Effector memory CD4-positive, alpha-beta T cell (primary cell): ENCODE results near the gene DCTN2.

Experiments
- DNase-seq, 3 donors: peaks; one replicate each; pipeline ENCODE4 v3.0.0-alpha.2; 2020
- H3K27ac ChIP-seq: 2 replicates; pipeline ENCODE4 v1.7.0; 2013; ENCODE audit warnings: mild to moderate bottlenecking, low read length, moderate library complexity; ENCODE audit not compliant: insufficient read depth, poor library complexity, severe bottlenecking
- H3K27me3 ChIP-seq: replicated peaks from 2 replicates; pipeline ENCODE4 v1.7.0; 2013; ENCODE audit warnings: mild to moderate bottlenecking, low read length; ENCODE audit not compliant: insufficient read depth, control insufficient read depth, poor library complexity, severe bottlenecking
- H3K36me3 ChIP-seq: 2 replicates; pipeline ENCODE4 v1.7.0; 2013; ENCODE audit warnings: mild to moderate bottlenecking, low read length, moderate library complexity; ENCODE audit not compliant: control insufficient read depth, insufficient read depth
- H3K4me1 ChIP-seq: 2 replicates; pipeline ENCODE4 v1.7.0; 2013; ENCODE audit warnings: low read length, mild to moderate bottlenecking; ENCODE audit not compliant: control insufficient read depth, insufficient read depth, poor library complexity, severe bottlenecking
- H3K4me3 ChIP-seq: 2 replicates; pipeline ENCODE4 v1.7.0; 2013; ENCODE audit warnings: low read length, low read depth, mild to moderate bottlenecking; ENCODE audit not compliant: insufficient read depth, poor library complexity, severe bottlenecking
- H3K9me3 ChIP-seq: 2 replicates; pipeline ENCODE4 v1.7.0; 2013; ENCODE audit warnings: mild to moderate bottlenecking, low read length, moderate library complexity; ENCODE audit not compliant: control insufficient read depth

Gene DCTN2

DNA sequence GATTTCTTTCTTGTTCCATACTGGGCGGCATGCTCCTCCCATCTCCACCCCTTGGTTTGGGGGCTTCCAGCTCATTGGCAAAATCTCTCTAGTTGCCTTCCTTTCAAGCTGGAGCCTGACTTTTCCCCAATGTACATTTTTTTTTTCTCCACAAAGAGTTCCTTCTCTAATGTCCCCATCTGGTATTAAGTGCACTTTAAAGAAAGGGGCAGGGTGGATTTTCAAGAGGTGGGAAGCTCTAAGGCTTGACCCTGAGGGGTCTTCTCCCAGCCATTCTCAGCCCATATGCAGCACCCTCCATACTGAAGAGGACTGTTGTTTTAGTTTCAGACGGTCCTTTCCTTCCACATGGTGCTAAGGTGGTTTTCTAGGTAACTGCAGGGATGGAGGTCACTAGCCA, 38.2 kb upstream of the DCTN2 start:
- H3K27me3 ChIP-seq: no peaks in the 10 kb centered on the region
- H3K27ac ChIP-seq: no peak overlapping the region
- H3K9me3 ChIP-seq: no peaks in the 10 kb centered on the region
- no peak for DNase-seq
- no peak overlapping the region for H3K4me3 ChIP-seq
- no peaks in the 10 kb centered on the region for H3K4me1 ChIP-seq
- H3K36me3 ChIP-seq: no peaks in the 10 kb centered on the region

DNA sequence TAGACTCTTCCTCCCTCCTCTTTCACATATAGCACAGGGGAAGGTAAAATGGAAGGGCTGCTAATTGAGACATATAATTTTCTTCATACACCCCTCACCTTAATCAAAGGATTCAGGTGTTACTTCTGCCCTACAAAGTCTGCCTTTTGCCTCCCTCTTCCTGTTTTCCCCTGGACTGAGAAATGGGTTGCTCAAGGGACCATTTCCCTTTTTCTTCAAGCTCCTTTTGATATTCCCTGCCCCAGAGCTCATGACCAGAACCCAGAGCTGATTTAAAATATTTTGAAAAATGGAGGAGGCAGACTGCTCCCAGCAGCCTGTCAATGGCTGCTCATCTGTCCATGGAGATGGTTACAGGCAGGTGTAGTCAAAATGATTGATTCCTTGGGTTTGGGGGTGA, 37.7 kb upstream of the DCTN2 start:
- no peaks in the 10 kb centered on the region for H3K27me3 ChIP-seq
- no peak for DNase-seq
- no peaks in the 10 kb centered on the region for H3K4me1 ChIP-seq
- no peaks in the 10 kb centered on the region for H3K36me3 ChIP-seq
- H3K9me3 ChIP-seq: no peaks in the 10 kb centered on the region
- no peak overlapping the region for H3K4me3 ChIP-seq
- H3K27ac ChIP-seq: no peak overlapping the region

DNA sequence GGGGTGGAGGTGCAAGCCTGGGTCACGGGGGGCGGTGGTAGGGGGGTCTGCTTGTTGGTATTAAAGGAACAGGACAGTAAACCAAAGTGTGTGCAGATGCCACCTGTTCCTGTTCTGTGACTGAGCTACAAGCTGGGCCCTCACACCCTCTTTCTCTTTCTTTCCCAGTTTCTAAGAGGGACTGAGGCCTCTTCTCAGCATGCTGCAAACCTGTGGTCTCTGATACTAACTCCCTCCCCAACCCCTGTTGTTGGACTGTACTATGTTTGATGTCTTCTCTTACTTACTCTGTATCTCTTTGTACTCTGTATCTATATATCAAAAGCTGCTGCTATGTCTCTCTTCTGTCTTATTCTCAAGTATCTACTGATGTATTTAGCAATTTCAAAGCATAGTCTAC, 37.1 kb upstream of the DCTN2 start:
- Histone ChIP-seq H3K4me3 (no peak overlapping the region), H3K9me3 (no peaks in the 10 kb centered on the region), H3K4me1 (no peaks in the 10 kb centered on the region), H3K27ac (no peak overlapping the region), H3K27me3 (no peaks in the 10 kb centered on the region), H3K36me3 (no peaks in the 10 kb centered on the region)
- no peak for DNase-seq

DNA sequence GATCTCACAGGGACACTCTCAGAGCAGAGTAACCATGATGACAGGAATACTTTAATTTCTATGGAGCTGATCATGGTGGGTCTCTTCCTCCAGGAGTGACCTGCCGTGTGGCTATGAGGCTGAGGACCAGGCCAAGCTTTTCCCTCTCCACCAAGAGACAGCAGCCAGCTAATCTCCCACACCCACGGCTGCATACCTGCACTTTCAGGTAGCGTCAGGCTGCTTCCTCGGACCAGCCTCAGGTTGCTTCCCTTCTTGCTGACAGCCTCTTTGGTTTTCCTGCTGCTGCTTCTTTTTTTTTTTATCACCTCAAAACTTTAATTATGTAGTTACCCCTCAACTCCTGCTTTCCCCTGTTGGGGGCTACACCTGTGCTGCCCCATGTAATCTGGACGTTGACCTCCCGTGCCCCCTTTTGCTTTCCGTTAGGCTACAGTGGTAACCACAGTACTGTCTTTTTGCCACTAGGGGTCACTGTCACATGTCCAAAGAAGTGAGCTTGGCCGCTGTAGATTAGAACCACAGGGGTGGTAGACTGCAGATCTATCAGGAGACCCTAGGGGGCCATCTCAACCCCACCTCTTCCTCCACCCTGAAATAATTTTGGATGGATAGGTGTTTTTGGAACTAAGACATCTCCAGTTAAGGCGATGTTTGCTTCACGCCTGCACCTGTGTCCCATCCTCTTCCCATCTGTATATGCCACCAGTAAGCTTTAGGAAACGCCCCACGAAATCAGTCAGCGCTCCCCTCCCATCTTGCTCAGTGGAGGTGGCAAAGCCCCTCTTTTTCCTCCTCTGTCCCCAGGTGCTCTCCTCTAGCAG, 36.2 kb upstream of the DCTN2 start:
- Histone ChIP-seq H3K27me3 (no peaks in the 10 kb centered on the region), H3K9me3 (no peaks in the 10 kb centered on the region), H3K4me1 (no peaks in the 10 kb centered on the region), H3K36me3 (no peaks in the 10 kb centered on the region), H3K4me3 (no peak overlapping the region), H3K27ac (no peak overlapping the region)
- peak; percentile 39 to 58 (median 49) for DNase-seq

DNA sequence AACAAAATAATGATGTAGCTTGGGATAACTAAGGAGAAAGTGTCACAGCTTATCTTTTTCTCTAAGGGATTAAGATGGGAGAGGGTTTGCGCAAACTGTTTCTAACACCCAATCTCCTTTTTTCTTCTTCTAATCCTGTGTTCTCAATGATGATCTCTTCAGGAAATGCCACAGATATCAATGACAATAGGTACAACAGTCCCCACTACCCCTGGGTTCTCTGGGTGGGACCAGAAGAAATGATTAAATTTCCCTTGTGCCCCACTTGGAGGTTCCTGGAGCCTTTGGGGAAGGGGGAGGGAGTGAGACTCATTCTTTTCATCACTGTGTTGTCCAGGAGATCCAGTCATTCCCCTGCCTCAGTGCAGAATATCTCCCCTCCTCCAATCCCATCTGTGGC, 35.4 kb upstream of the DCTN2 start:
- H3K4me3 ChIP-seq: no peak overlapping the region
- no peaks in the 10 kb centered on the region for H3K9me3 ChIP-seq
- no peaks in the 10 kb centered on the region for H3K36me3 ChIP-seq
- no peak for DNase-seq
- no peaks in the 10 kb centered on the region for H3K27me3 ChIP-seq
- H3K27ac ChIP-seq: no peak overlapping the region
- no peaks in the 10 kb centered on the region for H3K4me1 ChIP-seq

DNA sequence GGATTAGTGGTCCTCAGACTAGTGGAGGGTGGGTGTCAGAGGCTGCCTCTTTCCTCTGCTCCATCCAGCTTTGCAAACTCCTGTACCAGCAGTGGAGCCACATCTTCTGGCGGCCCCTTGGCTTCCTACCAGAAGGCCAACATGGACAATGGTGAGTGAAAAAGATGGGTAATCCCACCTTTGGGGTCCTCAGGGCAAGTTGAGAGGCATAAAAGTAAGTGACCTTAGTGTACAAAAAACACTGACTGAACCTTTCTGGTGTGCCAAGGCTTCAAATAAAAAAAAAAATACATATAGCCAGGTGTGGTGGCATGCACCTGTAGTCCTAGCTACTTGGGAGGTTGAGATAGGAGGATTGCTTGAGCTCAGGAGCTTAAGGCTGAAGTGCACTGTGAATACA, 34.8 kb upstream of the DCTN2 start:
- Histone ChIP-seq H3K27me3 (no peaks in the 10 kb centered on the region), H3K4me1 (no peaks in the 10 kb centered on the region), H3K9me3 (no peaks in the 10 kb centered on the region), H3K36me3 (no peaks in the 10 kb centered on the region), H3K4me3 (no peak overlapping the region), H3K27ac (no peak overlapping the region)
- no peak for DNase-seq

DNA sequence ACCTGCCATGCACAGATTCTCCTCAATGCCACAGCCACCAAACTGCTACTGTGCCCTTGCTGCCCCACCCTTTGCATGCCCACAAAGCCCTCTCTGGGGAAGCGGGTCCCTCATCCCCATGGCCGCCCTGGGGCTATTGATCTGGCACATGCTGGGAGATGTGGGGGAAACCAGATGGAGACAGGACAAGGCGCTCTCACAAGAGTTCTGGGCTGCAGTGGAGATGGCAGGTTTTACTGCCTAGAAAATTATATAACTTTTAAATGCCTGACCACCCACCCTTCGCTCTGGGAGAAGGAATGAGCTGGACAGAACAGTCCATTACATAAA, 33.4 kb upstream of the DCTN2 start:
- no peak overlapping the region for H3K4me3 ChIP-seq
- DNase-seq: no peak
- no peak overlapping the region for H3K27ac ChIP-seq
- no peaks in the 10 kb centered on the region for H3K36me3 ChIP-seq
- H3K4me1 ChIP-seq: no peaks in the 10 kb centered on the region
- H3K27me3 ChIP-seq: no peaks in the 10 kb centered on the region
- no peaks in the 10 kb centered on the region for H3K9me3 ChIP-seq

DNA sequence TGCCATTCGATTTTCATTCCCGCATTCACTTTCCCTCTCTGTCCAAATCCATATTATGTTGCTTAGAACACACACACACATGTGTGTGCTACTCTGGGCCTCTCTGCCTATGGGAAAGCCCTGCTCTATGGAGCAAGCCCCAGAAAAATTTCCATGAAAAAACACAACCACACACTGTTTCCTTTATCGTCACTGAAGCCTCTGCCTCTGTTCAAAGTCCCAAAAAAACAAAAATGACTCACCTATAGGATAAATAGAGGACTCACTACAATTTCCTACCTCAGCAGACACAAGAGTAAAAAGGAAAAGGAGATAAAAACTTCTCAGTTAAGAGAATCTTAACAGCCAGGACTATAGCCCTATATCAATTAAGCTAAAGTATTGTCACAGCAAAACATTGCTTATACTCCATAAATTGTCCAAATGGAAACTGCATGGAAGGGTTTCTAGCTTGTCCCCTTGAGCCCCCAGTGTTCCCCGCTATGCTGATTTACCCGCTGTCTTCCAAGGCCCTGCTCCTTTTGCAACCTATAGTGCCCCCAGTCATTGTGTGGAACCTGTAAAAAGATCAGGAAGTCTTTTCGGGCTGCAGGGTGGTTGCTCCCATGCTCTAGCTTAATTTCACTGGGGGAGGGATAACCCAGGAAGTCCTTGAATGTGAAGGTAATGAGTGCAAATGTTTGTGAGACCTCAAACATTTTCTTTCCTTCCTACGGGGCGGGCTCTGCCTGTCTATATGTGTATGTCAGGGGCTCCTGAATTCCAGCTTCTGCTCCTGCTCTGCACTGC, 32.9 kb upstream of the DCTN2 start:
- Histone ChIP-seq H3K9me3 (no peaks in the 10 kb centered on the region), H3K36me3 (no peaks in the 10 kb centered on the region), H3K4me3 (no peak overlapping the region), H3K4me1 (no peaks in the 10 kb centered on the region), H3K27ac (no peak overlapping the region), H3K27me3 (no peaks in the 10 kb centered on the region)
- DNase-seq: no peak

DNA sequence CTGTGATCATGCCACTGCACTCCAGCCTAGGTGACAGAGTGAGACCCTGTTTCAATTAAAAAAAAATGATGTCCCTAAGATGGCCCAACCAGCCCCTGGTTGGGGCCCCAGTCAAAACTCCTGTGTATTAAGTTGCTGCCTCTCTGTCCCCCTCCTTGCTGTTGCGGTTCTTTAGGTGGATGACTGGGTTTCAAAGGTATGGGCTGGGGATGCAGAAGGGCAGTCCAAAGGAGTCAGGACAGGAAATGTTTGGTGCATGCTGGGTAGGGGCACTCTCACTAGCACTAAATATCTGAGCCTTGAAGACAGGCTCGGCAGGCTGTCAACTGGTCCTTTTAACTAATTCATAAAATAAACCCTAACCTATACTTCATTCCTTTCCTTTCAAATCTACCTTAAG, 32.0 kb upstream of the DCTN2 start:
- Histone ChIP-seq H3K27ac (no peak overlapping the region), H3K4me1 (no peaks in the 10 kb centered on the region), H3K9me3 (no peaks in the 10 kb centered on the region), H3K36me3 (no peaks in the 10 kb centered on the region), H3K4me3 (no peak overlapping the region), H3K27me3 (no peaks in the 10 kb centered on the region)
- no peak for DNase-seq

DNA sequence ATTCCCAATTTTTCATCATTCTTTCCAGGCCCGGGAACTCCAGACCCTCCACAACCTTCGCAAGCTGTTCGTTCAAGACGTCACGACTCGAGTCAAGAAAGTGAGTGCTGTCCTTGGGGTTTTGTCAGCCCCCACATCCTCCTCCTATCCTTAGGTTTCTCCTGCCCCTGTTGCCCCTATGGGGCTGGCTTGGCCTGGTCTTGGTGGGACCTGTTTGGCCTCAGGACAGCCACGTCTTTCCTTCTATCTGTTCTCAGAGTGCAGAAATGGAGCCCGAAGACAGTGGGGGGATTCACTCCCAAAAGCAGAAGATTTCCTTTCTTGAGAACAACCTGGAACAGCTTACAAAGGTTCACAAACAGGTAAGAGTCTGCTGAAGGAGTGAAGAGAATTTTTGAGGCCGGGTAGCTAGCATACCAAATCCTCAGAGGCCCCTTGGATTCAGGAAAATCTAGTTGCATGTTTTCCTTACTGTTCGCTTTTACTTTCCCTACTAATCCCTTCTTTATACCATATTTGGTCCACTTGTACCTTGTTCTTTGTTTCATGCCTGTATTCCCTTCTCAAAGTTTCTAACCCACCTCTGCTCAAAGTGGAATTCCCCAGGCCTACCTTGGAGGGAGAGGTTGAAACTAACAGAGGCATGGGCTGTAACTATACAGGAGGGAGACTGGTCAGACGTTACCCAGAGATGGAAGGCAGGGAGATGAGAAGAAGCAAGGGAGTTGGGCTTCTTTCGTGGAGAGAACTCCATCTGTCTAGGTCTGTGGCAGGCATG, 31.2 kb upstream of the DCTN2 start:
- Histone ChIP-seq H3K4me1 (no peaks in the 10 kb centered on the region), H3K4me3 (no peak overlapping the region), H3K27me3 (no peaks in the 10 kb centered on the region), H3K9me3 (no peaks in the 10 kb centered on the region), H3K36me3 (no peaks in the 10 kb centered on the region), H3K27ac (no peak overlapping the region)
- DNase-seq: no peak
